Omental fat pad (tissue), 4 donors: ENCODE results near the gene KRTAP10-9. TPM values are rescaled to one million over a fixed set of nuclear protein-coding genes. Genes with fewer than 3 reads are reported as not detected.
"Not testable (repeated sequence)": the region's sequence is repeated elsewhere in the genome, so short reads cannot be mapped to it uniquely, and the experiment has no call there.

Experiments used
- ATAC-seq: fragments of 150-250 bp; one replicate; pipeline ENCODE4 v1.9.1; 2016; ENCODE audit warnings: mild to moderate bottlenecking, moderate library complexity; ENCODE audit not compliant: low FRiP score
- DNase-seq: peaks from one replicate; pipeline ENCODE4 v3.0.0-alpha.2; 2019; ENCODE audit warnings: low spot score
- total RNA-seq, 4 donors: library from RNA; depleted of rRNA; stranded (reverse); fragments of >200 nt; gene quantifications; one replicate each; pipeline ENCODE4 v1.1.0, GENCODE V29; 2016
- TF ChIP-seq, protein P1 (sequence below), 3 donors: fragments of 450-650 bp; IDR thresholded peaks; one replicate each; pipeline ENCODE4 v1.5.1; 2016 to 2017; ENCODE audit warnings: antibody characterized with exemption in 3 of 3, mild to moderate bottlenecking in 3 of 3, moderate library complexity in 2 of 3

Gene KRTAP10-9
- total RNA-seq, 4 donors from 2014 or later = not detected

DNA sequence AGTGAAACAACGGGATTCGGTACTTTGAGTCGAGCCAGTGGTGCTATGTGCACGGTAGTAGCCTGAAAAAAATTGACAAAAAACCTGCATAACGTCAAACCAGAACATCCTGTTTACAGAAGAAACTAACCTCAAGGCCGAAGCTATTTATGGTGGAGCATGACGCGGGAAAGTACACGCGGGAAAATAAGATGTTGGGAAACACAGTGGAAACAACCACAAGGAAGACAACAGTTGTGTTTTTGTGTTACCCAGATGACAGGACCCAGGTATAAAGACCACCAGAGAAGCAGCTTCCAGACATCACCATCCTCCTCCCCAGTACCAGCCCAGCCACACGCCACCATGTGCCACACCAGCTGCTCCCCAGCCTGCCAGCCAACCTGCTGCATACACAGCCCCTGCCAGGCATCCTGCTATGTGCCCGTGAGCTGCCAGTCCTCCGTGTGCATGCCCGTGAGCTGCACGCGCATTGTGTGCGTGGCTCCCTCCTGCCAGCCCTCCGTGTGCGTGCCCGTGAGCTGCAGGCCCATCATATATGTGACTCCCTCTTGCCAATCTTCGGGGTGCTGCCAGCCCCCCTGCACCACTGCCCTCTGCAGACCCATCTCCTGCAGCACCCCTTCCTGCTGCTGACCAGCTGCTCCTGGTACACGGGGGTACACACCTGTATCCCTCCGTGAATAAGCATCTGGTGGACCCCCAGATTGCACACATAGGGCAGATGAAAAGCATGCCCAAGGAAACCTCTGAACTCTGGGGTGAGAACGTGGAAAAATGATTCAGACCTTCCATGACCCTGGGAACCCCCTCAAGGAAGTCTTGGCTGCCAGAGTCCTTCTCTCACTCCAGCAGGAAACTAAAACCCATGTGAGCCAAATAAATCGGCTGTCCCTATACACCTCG is 31.0 kb downstream of the KRTAP10-9 start, which contains the start of gene KRTAP12-3:
Gene KRTAP12-3, plus strand, starts transcription at position 298 of the 906 bp plus-strand sequence. Its CDS starts 48 bp downstream, at position 346.
- DNase-seq (no peak), ATAC-seq (no peak)
- TF ChIP-seq, protein P1, sequence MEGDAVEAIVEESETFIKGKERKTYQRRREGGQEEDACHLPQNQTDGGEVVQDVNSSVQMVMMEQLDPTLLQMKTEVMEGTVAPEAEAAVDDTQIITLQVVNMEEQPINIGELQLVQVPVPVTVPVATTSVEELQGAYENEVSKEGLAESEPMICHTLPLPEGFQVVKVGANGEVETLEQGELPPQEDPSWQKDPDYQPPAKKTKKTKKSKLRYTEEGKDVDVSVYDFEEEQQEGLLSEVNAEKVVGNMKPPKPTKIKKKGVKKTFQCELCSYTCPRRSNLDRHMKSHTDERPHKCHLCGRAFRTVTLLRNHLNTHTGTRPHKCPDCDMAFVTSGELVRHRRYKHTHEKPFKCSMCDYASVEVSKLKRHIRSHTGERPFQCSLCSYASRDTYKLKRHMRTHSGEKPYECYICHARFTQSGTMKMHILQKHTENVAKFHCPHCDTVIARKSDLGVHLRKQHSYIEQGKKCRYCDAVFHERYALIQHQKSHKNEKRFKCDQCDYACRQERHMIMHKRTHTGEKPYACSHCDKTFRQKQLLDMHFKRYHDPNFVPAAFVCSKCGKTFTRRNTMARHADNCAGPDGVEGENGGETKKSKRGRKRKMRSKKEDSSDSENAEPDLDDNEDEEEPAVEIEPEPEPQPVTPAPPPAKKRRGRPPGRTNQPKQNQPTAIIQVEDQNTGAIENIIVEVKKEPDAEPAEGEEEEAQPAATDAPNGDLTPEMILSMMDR (IDR thresholded peaks at IDR 0.05) = no peak

DNA sequence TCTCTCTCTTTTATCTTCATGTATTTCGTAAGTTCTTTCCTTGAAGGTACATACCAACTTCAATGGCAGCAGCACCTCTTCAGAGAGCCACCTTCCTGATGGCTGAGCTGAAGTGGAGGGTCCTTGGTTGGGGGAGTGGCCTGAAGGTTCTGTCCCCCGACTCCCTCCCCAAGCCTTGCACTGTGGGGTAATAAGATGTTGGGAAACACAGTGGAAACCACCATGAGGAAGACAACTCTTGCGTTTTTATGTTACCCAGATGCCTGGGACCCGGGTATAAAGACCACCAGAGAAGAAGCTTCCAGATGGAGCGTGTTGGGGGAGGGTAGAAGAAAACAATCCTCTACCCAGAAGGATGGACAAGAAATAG is 31.6 kb downstream of the KRTAP10-9 start:
- no peak for DNase-seq
- ATAC-seq = no peak
- TF ChIP-seq, protein P1 (IDR thresholded peaks at IDR 0.05) = no peak

DNA sequence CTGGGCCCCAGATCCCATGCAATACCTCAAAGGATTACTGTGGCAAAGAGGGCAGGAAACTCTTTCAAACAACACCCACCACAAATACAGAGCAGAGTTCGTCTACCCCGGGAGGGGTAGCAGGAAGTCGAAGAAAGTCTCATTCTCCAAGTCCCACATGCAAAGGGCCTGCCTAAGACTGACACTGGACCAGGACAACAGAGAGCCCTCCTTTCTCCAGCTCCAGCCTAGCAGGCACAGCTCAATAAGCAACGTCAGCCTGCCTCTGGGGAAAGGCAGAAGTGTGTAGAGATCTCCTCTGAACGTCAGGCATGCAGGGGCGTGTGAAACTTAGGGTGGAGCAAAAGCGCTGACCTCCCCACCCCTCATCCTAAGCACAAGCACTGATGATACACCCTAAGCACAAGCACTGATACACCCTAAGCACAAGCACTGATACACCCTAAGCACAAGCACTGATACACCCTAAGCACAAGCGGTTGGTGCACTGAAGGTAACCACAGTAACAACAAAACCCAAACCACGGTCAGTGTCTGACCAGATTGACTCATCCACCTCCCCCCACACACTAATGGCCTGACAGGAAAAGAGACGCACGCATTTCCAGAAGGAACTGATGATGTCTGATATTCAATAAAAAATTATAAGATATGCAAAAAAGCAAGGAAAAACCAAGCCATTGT is 32.2 kb downstream of the KRTAP10-9 start:
- TF ChIP-seq, protein P1 (IDR thresholded peaks at IDR 0.05) = no peak
- ATAC-seq = no peak
- DNase-seq = no peak

DNA sequence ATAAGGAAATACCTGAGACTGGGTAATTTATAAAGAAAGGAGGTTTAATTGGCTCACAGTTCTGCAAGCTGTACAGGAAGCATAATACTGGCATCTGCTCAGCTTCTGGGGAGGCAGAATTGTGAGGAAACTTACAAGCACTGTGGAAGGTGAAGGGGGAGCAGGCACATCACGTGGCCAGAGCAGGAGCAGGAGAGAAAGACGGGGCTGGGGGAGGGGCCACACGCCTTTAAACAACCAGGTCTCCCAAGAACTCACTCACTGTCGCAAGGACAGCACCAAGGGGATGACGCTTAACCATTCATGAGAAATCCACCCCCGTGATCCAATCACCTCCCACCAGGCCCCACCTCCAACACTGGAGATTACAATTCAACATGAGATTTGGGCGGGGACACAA is 34.7 kb downstream of the KRTAP10-9 start:
- not testable (repeated sequence) for DNase-seq, ATAC-seq

DNA sequence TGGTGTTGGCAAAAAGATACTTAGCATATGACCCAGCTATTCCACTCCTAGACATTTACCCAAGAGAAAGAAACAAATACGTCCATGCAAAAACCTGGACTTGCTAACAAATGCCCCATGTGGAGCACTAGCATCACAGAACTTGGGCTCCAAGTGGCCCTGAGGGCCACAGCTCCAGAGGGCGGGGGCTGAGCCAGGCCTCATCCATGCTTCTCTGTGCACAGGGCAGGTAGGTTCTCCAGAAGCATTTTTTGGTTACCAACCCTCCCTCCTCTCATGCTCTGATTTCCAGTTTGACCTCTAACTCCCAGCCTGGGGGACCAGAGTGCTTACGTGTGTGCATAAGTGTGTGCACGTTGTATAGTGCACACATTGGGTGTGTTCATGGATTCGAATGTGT is 37.8 kb downstream of the KRTAP10-9 start:
- no peak for DNase-seq
- no peak for ATAC-seq
- TF ChIP-seq, protein P1 (IDR thresholded peaks at IDR 0.05) = no peak

DNA sequence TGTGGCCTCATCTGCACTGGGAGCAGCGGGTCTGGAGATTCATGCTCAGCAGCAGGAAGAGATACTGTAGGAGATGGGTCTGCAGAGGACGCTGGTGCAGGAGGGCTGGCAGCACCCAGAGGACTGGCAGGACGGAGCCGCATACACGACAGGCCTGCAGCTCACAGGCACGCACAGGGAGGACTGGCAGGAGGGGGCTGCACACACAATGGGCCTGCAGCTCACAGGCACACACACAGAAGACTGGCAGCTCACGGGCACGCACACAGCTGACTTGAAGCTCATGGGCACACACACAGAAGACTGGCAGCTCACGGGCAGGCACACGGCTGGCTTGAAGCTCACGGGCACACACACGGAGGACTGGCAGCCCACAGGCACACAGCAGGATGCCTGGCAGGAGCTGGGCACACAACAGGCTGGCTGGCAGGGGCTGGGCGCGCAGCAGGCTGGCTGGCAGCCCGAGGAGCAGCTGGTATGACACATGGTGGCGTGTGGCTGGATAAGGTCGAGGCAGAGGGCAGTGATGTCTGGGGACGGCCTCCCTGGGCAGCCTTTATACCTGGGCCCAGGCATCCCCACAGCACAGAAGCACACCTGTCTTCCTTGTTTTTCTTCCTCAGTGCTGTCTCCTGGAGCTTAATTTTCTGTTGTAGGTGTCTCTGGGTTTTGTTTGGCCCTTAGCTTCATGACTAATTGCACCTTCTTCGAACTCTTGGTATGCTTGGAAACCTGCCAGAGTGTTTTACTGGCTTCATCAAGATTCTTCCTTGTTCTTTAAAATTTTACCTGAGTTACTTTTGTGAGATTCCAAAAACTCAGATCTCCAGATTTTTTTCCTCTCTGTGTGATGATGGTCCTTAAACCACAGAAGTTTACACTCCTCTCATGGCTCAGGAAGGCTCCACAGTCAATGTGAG is 39.8 kb downstream of the KRTAP10-9 start, which contains the start of gene KRTAP12-2:
Gene KRTAP12-2, minus strand, starts transcription at position 527 of the 920 bp plus-strand sequence. Its CDS starts 41 bp downstream, at position 486.
- TF ChIP-seq, protein P1 (IDR thresholded peaks at IDR 0.05) = no peak
- DNase-seq (no peak), ATAC-seq (no peak)
